Measurements from ENCODE around the gene SND1.

Gene SND1

DNA sequence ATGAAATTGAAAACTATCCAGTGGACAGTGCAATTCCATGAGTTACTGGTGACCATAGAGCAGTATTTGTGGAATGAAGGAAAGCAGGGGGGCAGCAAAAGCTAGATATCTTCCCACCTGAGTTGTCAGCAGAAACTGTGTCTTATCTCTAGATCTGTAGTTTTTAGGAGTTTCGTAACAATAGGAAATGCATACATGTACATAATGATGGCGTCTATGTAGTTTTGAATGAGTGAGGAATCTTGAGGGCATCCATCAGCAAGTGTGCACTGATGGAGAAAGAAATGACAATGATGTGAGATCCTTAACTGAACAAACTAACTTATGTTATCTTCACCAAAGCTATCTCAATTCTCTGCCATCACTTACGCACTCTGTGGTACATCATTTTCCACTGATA is 264.7 kb downstream of the SND1 start:
- no peak for DNase-seq

- no peak for DNase-seq
Measured at GRCh38 chr7:127918130-127918529, 266.1 kb downstream of the SND1 start.

DNA sequence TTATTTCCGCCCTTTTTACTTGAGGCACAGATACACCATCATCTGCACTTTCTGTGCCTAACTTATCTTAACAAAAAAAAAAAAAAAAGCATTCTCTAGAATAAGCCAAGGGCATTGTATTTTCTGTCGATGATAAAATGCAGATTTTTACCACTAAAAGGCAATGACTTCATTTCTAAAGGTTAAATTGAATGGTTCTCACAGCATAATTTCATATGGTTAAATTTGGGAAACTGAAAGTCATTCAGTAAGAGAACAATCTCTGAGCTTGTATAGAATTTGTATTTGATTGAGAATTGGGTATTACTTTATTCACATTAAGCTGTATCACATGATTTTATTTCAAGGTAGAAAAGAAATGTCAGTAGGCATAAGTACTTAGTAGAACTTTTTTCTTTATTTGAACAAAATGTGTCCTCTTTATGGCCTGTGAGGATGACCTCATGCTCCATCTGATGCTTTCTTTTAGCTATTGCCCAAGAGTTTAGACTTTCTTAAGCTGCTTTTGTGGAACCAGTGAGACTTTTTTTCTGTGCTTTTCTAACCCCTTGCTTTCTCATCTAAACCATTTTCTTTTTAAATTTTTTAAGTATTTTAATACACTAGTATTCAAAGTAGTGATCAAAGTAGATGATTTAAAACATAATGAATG is 268.9 kb downstream of the SND1 start:
- no peak for DNase-seq

DNA sequence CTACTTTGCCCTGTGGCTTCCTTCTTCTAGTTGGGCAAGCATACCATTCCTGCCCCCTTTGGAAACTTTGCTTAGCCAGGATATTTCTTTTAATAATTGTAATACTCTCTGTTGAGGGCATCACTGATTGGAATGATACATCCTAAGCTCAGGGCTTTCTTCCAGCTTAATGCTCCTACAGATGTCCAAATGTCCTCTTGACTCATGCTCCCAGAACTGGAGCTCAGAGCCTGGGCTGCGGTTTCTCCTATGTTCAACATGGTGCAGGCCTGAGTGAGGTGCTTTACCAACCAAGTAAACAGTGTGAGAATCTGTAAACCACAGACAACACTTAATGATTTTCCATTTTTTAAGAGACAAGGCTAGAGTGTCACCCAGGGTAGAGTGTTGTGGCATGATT is 270.7 kb downstream of the SND1 start:
- DNase-seq = no peak

DNA sequence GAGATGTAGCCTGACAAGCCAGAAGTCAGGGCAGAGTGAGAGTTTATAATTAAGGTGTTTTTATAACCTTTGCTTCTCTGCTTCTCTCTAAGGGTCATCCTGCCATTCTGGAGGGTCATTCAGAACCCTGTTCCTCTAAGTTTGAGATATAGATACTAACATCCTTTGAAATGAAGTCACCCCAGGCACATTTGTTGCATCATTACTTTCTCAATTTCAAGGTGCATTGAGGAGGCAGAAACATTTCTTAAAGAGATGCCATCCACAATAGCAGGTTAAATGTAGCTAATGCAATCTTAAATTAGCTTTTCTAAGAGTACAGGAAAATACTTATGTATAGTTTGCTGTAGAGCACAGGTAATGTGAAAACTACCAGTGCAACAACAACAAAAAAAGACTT is 272.9 kb downstream of the SND1 start:
- no peak for DNase-seq

DNA sequence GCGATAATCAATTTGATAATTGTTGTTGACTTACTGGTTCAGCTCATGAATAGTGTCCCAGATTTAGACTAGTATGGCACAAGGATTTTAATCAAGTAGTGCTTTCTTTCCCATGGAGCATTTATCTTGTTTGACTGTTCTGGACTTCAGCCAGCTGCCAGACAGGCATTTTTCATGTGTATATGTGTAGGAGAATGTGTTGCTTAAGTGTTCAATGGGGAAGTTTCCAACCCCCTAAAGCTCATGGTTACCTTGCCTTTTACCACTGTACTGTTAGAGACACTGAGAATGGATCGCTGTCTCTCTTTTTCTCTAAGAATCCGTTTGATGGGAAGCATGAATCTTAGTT is 275.3 kb downstream of the SND1 start:
- no peak for DNase-seq

DNA sequence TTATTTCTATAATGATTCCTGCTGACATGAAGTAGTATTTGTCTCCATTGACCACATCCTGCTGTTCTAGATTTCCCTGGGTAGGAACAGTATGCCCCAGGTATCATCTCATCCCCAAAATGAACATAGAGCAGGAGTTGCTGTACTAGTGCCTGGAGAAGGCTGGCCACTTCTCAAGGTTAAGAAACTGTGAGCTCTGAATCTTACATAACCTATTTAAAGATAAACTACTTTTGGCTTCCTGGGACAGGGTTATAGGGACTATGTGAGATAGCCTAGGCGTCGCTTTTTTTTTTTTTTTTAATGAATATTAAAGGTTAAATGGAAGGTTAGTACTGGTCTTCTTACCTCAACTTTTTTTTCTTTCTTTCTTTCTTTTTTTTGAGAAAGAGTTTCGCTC is 276.2 kb downstream of the SND1 start:
- DNase-seq = no peak

- DNase-seq = no peak
Measured at GRCh38 chr7:127928852-127929251, 276.9 kb downstream of the SND1 start.

DNA sequence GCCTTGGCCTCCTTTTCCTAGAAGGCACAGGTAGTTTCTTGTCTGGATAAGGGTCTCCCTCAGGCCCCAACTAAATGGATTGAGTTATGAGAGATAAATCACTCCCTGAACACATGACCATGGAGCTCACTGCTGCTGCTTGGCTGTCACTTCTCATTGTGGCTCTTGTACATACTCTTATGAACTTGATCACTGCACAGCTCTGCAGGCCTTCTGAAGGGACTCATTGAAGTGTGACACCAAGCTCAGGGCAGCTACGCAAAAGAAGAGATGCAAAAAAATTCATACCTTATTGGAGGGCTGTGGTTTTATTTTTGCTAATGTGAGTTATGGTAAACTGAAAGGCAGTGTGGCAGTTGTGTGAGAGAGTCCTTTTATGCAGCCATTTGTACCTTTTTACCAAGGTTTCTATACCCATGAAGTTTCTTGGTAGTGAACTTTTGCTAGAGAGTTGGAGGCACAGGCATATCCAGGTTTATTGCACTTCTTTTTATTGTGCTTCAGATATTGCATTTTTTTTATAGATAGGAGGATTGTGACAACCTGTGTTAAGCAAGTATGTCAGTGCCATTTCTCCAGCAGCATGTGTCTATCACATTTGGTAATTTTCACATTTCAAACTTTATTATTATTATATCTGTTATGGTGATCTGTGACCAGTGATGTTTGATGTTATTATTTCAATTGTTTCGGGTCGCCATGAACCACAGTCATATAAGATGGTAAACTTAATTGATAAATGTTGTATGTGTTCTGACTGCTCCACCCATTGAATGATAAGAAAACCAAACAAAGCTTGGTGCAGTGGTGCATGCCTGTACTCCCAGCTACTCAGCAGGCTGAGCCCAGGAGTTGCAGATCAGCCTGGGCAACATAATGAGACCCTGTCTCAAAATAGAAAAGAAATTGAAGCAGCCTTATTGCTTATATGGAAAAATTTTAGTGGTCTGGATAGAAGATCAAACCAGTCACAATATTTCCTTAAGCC is 278.6 kb downstream of the SND1 start:
- DNase-seq = no peak

GRCh38 chr7:127932076-127932475 is 280.1 kb downstream of the SND1 start:
- no peak for DNase-seq

DNA sequence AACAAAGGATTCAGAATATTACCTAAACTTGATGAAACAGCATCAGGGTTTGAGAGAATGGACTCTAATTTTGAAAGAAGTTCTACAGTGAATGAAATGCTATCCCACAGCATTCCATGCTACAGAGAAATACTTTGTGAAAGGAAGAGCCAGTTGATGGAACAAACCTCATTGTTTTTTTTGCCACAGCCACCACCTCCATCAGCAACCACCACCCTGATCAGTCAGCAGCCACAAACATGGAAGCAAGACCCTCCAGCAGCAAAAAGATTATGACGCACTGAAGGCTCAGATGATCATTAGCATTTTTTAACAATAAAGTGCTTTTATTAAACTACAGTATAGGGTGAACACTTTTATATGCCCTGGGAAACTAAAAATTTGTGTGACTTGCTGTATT is 280.5 kb downstream of the SND1 start:
- DNase-seq = no peak

- DNase-seq = no peak
Measured at GRCh38 chr7:127933146-127933545, 281.2 kb downstream of the SND1 start.

- no peak for DNase-seq
Measured at GRCh38 chr7:127934711-127935110, 282.7 kb downstream of the SND1 start.

DNA sequence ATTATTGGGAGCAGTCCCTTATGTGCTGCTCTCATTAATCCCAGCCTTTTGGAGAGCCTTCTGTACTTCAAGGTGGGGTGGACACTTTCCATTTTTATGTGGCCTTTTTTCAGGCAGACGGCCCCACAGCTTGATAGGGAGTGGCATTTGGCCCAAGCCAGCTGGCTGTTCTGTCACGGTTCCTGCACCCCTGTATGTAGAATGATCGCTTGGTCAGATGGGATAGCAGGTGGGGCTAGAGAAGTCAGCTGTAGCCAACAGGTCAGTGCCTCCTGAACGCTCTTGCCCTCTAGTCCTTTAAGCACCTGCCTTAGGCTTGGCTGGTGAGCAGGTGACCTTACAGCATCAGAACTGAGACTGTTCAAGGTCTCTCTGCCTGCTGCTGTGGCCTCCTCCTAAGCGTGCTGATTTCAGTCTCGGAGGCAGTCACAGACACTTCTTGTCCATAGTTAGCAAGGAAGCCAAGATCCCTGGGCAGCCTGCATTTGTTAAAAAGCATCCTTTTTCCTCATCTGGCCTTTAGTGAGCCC is 283.9 kb downstream of the SND1 start:
- no peak for DNase-seq

GRCh38 chr7:127937066-127937680 is 285.2 kb downstream of the SND1 start:
- no peak for DNase-seq

DNA sequence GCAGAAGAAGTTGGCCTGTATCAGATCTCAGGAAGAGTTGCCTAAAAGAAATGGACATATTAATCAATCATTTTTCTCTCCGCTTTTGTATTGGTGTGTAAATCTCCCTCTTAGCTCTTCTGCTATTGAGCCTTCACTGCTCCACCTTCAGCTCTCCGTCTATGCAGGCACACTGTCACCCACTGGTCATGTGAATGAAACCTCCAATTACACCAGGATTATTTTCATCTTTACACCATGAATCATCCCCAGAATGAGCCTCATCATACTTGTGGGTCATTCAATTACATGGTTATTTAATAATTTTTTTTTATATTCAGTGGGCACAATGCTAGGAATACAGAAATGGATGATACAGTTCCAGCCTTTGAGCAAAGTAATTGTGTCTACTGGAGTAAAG is 286.6 kb downstream of the SND1 start:
- no peak for DNase-seq

GRCh38 chr7:127940381-127941160 is 288.6 kb downstream of the SND1 start:
- DNase-seq = no peak

DNA sequence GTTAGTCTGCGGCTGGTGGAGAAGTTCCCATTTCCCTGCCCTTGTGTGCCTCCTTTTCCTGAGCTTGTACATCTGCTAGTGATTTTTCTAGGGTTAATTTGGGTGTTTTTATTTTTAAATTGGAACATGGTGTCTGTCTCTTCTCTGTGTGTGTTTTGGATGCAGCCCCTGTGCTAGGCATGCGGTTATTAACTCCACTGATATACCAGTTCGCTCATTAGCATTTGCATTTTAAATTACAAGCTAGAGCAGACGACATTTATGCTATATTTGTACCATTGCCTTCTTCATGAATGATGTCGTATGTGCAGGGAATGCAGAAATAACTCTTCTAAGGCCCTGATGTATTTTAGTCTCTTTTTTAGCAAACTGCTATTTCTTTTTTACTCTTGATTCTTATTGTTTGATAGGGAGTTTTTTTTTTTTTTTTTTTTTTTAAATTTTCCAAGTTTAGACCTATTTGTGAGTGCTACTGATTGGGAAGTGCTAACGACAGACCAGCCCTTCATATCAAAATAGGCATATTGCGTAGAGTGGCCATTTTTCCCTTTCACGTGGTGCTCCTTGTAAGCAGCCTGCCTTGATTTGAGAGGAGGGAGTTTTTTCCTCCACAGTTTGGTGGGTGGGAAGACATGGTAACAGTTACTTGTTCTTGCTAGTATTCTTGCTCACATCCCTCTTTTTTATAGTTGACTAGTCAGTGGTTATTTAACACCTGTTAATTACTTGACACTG is 289.6 kb downstream of the SND1 start:
- no peak for DNase-seq

GRCh38 chr7:127943541-127944521 is 291.8 kb downstream of the SND1 start:
- DNase-seq = peak; percentile 78

GRCh38 chr7:127946111-127946510 is 294.1 kb downstream of the SND1 start:
- DNase-seq = no peak

- no peak for DNase-seq
Measured at GRCh38 chr7:127946847-127947246, 294.9 kb downstream of the SND1 start.

Data from NCI-H1105 (cell line).